ENCODE data around the gene SLC14A1.

The SLC14A1 gene

DNA sequence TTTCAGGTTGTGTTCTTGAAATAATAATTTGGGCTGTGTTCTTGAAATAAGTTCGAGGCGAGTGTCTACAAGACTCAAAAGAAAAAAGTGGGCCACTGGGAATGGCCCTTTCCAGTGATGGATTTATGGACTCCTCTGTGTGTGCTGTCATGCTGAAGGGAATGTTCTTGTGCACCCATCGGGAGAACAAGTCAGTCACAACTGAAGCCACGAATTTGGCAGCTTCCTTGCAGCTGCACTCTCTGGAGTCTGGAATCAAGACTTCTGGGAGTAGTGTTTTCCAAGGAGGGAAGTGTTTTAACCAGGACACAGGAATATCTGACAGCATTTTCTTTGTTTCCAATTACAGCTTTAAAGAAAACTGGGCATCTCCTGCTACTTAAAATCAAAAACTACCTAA is 620 bp downstream of the SLC14A1 start:
- no peak overlapping the region for H3K27ac Mint-ChIP-seq
- H3K27me3 Mint-ChIP-seq (ENCODE audit: low read depth): peaks cover 25% of the 10 kb centered on the region
- no peak overlapping the region for H3K4me3 Mint-ChIP-seq
- H3K4me1 Mint-ChIP-seq: peaks cover 9% of the 10 kb centered on the region
- H3K36me3 Mint-ChIP-seq (ENCODE audit: low read depth): no peaks in the 10 kb centered on the region
- TF ChIP-seq, protein P1, sequence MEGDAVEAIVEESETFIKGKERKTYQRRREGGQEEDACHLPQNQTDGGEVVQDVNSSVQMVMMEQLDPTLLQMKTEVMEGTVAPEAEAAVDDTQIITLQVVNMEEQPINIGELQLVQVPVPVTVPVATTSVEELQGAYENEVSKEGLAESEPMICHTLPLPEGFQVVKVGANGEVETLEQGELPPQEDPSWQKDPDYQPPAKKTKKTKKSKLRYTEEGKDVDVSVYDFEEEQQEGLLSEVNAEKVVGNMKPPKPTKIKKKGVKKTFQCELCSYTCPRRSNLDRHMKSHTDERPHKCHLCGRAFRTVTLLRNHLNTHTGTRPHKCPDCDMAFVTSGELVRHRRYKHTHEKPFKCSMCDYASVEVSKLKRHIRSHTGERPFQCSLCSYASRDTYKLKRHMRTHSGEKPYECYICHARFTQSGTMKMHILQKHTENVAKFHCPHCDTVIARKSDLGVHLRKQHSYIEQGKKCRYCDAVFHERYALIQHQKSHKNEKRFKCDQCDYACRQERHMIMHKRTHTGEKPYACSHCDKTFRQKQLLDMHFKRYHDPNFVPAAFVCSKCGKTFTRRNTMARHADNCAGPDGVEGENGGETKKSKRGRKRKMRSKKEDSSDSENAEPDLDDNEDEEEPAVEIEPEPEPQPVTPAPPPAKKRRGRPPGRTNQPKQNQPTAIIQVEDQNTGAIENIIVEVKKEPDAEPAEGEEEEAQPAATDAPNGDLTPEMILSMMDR (IDR thresholded peaks at IDR 0.05; ENCODE audit: unreplicated experiment in 3 of 3): no peak
- no peaks in the 10 kb centered on the region for H3K9me3 Mint-ChIP-seq

GRCh38 chr18:45725336-45725735 is 1.4 kb downstream of the SLC14A1 start:
- Mint-ChIP-seq H3K9me3 (no peaks in the 10 kb centered on the region), H3K27me3 (ENCODE audit: low read depth) (peaks cover 24% of the 10 kb centered on the region), H3K4me3 (no peak overlapping the region), H3K36me3 (ENCODE audit: low read depth) (no peaks in the 10 kb centered on the region), H3K4me1 (peaks cover 9% of the 10 kb centered on the region), H3K27ac (no peak overlapping the region)
- TF ChIP-seq, protein P1 (IDR thresholded peaks at IDR 0.05; ENCODE audit: unreplicated experiment in 3 of 3): no peak

- no peak overlapping the region for H3K27ac Mint-ChIP-seq
- peaks cover 19% of the 10 kb centered on the region for H3K27me3 Mint-ChIP-seq (ENCODE audit: low read depth)
- H3K4me1 Mint-ChIP-seq: peaks cover 9% of the 10 kb centered on the region
- H3K9me3 Mint-ChIP-seq: no peaks in the 10 kb centered on the region
- no peak overlapping the region for H3K4me3 Mint-ChIP-seq
- no peaks in the 10 kb centered on the region for H3K36me3 Mint-ChIP-seq (ENCODE audit: low read depth)
- TF ChIP-seq, protein P1 (IDR thresholded peaks at IDR 0.05; ENCODE audit: unreplicated experiment in 3 of 3): no peak
Measured at GRCh38 chr18:45726603-45727002, 2.6 kb downstream of the SLC14A1 start.

DNA sequence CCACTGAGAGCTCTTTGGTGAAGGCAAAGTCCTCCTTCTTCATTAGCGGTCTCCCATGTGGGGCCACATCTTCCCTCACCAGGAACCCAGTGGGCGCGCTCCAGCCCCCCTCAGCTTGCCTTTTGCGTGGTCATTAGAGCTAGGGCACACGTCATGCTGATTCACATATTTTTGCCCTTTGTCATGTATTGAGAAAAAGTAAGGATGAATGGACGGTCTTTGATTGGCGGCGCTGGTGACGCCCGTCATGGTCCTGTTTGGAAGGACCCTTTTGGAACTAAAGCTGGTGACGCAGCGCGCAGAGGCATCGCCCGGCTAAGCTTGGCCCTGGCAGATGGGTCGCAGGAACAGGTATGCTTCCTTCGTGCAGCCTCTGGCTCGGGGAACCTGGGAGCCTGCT is 3.1 kb downstream of the SLC14A1 start:
- TF ChIP-seq, protein P1 (IDR thresholded peaks at IDR 0.05; ENCODE audit: unreplicated experiment in 3 of 3): no peak
- no peaks in the 10 kb centered on the region for H3K36me3 Mint-ChIP-seq (ENCODE audit: low read depth)
- H3K27ac Mint-ChIP-seq: no peak overlapping the region
- peaks cover 9% of the 10 kb centered on the region for H3K4me1 Mint-ChIP-seq
- H3K9me3 Mint-ChIP-seq: no peaks in the 10 kb centered on the region
- H3K4me3 Mint-ChIP-seq: no peak overlapping the region
- H3K27me3 Mint-ChIP-seq (ENCODE audit: low read depth): peaks cover 16% of the 10 kb centered on the region

- TF ChIP-seq, protein P1 (IDR thresholded peaks at IDR 0.05; ENCODE audit: unreplicated experiment in 3 of 3): no peak
- Mint-ChIP-seq H3K27ac (no peak overlapping the region), H3K9me3 (no peaks in the 10 kb centered on the region), H3K27me3 (ENCODE audit: low read depth) (peaks cover 16% of the 10 kb centered on the region), H3K4me1 (peaks cover 9% of the 10 kb centered on the region), H3K4me3 (no peak overlapping the region), H3K36me3 (ENCODE audit: low read depth) (no peaks in the 10 kb centered on the region)
Measured at GRCh38 chr18:45728336-45729010, 4.5 kb downstream of the SLC14A1 start.

Measured in nephron (organoid).